ENCODE measurements around the gene C20orf144.

C20orf144 gene

GRCh38 chr20:33669873-33670640 is 7.9 kb downstream of the C20orf144 start:
- Histone ChIP-seq H3K27ac (ENCODE audit: low read depth, low read length) (no peak overlapping the region), H3K4me3 (ENCODE audit: low read length) (no peak overlapping the region), H3K9ac (ENCODE audit: low read length) (no peak overlapping the region), H3K4me1 (ENCODE audit: control insufficient read depth, insufficient read depth, low read length) (peaks cover 22% of the 10 kb centered on the region), H3K27me3 (ENCODE audit: control insufficient read depth, insufficient read depth, low read length) (no peaks in the 10 kb centered on the region), H3K36me3 (ENCODE audit: control insufficient read depth, insufficient read depth, low read length) (peaks cover 6% of the 10 kb centered on the region)

- Histone ChIP-seq H3K36me3 (ENCODE audit: control insufficient read depth, insufficient read depth, low read length) (peaks cover 6% of the 10 kb centered on the region), H3K4me1 (ENCODE audit: control insufficient read depth, insufficient read depth, low read length) (peaks cover 31% of the 10 kb centered on the region), H3K27ac (ENCODE audit: low read depth, low read length) (no peak overlapping the region), H3K9ac (ENCODE audit: low read length) (no peak overlapping the region), H3K27me3 (ENCODE audit: control insufficient read depth, insufficient read depth, low read length) (no peaks in the 10 kb centered on the region), H3K4me3 (ENCODE audit: low read length) (no peak overlapping the region)
Measured at GRCh38 chr20:33670715-33671499, 8.8 kb downstream of the C20orf144 start.

GRCh38 chr20:33671573-33672288 is 9.6 kb downstream of the C20orf144 start:
- H3K27ac ChIP-seq (ENCODE audit: low read depth, low read length): no peak overlapping the region
- no peak overlapping the region for H3K4me3 ChIP-seq (ENCODE audit: low read length)
- peaks cover 27% of the 10 kb centered on the region for H3K4me1 ChIP-seq (ENCODE audit: control insufficient read depth, insufficient read depth, low read length)
- H3K36me3 ChIP-seq (ENCODE audit: control insufficient read depth, insufficient read depth, low read length): peaks cover 6% of the 10 kb centered on the region
- no peaks in the 10 kb centered on the region for H3K27me3 ChIP-seq (ENCODE audit: control insufficient read depth, insufficient read depth, low read length)
- no peak overlapping the region for H3K9ac ChIP-seq (ENCODE audit: low read length)

- Histone ChIP-seq H3K36me3 (ENCODE audit: control insufficient read depth, insufficient read depth, low read length) (peaks cover 6% of the 10 kb centered on the region), H3K27me3 (ENCODE audit: control insufficient read depth, insufficient read depth, low read length) (no peaks in the 10 kb centered on the region), H3K27ac (ENCODE audit: low read depth, low read length) (no peak overlapping the region), H3K9ac (ENCODE audit: low read length) (no peak overlapping the region), H3K4me1 (ENCODE audit: control insufficient read depth, insufficient read depth, low read length) (peaks cover 27% of the 10 kb centered on the region), H3K4me3 (ENCODE audit: low read length) (peak overlapping the region; percentile 75)
Measured at GRCh38 chr20:33672426-33673113, 10.4 kb downstream of the C20orf144 start.

- Histone ChIP-seq H3K4me1 (ENCODE audit: control insufficient read depth, insufficient read depth, low read length) (peaks cover 23% of the 10 kb centered on the region), H3K27ac (ENCODE audit: low read depth, low read length) (no peak overlapping the region), H3K9ac (ENCODE audit: low read length) (peak overlapping the region; percentile 64), H3K4me3 (ENCODE audit: low read length) (peak overlapping the region; percentile 75), H3K27me3 (ENCODE audit: control insufficient read depth, insufficient read depth, low read length) (no peaks in the 10 kb centered on the region), H3K36me3 (ENCODE audit: control insufficient read depth, insufficient read depth, low read length) (peaks cover 6% of the 10 kb centered on the region)
Measured at GRCh38 chr20:33673114-33673409, 10.9 kb downstream of the C20orf144 start.

DNA sequence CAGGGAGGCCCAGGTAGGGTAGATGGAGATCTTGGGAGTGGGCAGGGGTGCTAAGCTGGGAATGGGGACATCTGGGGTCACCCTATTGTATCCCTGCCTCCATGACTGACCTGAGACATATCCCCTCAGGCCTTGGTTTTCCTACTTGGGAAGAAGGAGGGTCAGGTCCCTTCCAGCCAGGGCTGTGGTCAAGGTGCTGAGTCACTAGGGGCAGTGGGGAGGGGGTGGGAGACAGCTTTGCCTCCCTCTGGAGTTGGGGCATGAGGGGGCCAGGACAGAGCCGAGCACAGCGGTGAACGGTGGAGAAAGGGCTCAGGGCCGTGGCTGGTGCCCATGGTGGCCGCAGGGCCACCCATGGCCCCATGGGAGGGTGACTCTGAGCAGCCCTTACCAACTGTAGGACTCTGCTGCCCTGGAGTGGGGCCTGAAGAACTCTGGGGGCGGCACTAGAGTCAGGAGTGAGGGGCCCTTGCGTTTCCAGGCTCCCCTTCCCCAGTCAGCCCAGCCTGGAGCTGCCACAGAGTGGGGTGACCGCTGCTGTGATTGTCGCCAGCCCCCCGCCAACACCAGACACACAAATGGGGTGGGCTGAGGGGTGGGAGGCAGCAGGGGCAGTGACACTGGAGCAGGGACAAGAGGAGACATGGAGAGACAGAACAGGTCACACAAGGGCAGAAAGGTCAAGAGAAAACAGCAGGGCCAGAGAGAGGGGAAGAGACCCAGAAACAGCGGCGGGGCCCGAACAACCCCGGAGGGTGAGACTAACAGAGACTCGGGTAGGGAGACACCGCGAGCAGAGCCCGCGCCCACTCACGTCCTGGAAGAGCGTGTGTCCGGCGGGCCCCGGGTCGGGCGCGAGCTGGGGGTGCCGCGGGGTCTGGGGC is 11.5 kb downstream of the C20orf144 start:
- H3K4me3 ChIP-seq (ENCODE audit: low read length): peak overlapping the region; percentile 75
- peak overlapping the region; percentile 72 for H3K27ac ChIP-seq (ENCODE audit: low read depth, low read length)

DNA sequence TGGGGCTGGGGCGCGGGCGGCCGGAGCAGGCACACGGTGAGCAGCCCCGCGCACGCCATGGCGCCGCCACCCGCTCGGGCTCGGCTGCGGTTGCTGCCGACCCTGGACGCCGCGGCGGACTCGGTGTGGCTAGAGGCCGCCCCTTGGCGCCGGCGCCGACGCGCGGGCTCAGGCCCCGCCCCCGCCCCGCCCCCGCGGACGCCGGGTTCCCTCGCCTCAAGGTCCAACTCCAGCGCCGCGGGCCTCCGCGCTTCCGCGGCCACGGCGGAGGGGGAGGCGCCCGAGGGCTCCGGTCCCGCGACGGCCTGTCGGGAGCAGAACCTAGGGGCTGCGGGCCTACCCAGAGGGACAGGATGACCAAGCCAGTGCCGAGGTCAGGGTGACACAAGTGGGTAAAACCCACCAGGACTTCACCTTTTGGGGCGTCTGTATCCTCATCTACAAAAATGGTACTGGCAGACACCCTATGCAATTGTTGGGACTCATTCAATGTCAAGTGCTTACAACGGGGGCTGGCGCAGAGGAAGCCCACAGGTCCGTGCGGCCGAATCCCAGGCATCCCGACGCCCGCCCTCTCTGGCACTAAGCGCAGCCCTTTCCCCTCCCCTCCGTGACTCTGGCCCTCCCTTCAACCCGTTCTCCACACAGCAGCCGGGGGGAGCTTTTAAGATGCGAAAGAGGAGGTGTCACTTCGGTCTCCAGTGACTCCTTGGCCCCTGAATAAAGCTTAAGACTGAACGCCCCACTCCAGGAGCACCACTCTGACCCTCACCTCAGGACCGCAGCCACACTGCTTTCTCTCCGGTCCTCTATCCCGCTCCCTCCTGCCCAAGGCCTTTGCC is 12.4 kb downstream of the C20orf144 start, which contains the start of gene NECAB3:
Gene NECAB3 (minus strand): TSS at position 135 of the 842 bp plus-strand sequence. CDS start 76 bp downstream, at position 59.
- peak within 1 kb of the TSS; percentile 64 for H3K9ac ChIP-seq (ENCODE audit: low read length)
- peaks cover 6% of the 10 kb centered on the region for H3K36me3 ChIP-seq (ENCODE audit: control insufficient read depth, insufficient read depth, low read length)
- H3K27ac ChIP-seq (ENCODE audit: low read depth, low read length): peak within 1 kb of the TSS; percentile 96
- no peaks in the 10 kb centered on the region for H3K27me3 ChIP-seq (ENCODE audit: control insufficient read depth, insufficient read depth, low read length)
- peak within 1 kb of the TSS; percentile 79 for H3K4me3 ChIP-seq (ENCODE audit: low read length)
- H3K4me1 ChIP-seq (ENCODE audit: control insufficient read depth, insufficient read depth, low read length): peaks cover 21% of the 10 kb centered on the region

More for the DNA sequence above, 11.5 kb downstream of the C20orf144 start:
- H3K4me1 ChIP-seq (ENCODE audit: control insufficient read depth, insufficient read depth, low read length): peaks cover 21% of the 10 kb centered on the region
- peaks cover 6% of the 10 kb centered on the region for H3K36me3 ChIP-seq (ENCODE audit: control insufficient read depth, insufficient read depth, low read length)
- H3K27me3 ChIP-seq (ENCODE audit: control insufficient read depth, insufficient read depth, low read length): no peaks in the 10 kb centered on the region
- peak overlapping the region; percentile 64 for H3K9ac ChIP-seq (ENCODE audit: low read length)

- peaks cover 2% of the 10 kb centered on the region for H3K36me3 ChIP-seq (ENCODE audit: control insufficient read depth, insufficient read depth, low read length)
- H3K4me3 ChIP-seq (ENCODE audit: low read length): peak overlapping the region; percentile 79
- peak overlapping the region; percentile 63 for H3K9ac ChIP-seq (ENCODE audit: low read length)
- H3K27ac ChIP-seq (ENCODE audit: low read depth, low read length): peak overlapping the region; percentile 96
- peaks cover 21% of the 10 kb centered on the region for H3K4me1 ChIP-seq (ENCODE audit: control insufficient read depth, insufficient read depth, low read length)
- H3K27me3 ChIP-seq (ENCODE audit: control insufficient read depth, insufficient read depth, low read length): no peaks in the 10 kb centered on the region
Measured at GRCh38 chr20:33675136-33675959, 13.2 kb downstream of the C20orf144 start.

- Histone ChIP-seq H3K9ac (ENCODE audit: low read length) (no peak overlapping the region), H3K4me1 (ENCODE audit: control insufficient read depth, insufficient read depth, low read length) (peaks cover 21% of the 10 kb centered on the region), H3K4me3 (ENCODE audit: low read length) (no peak overlapping the region), H3K27ac (ENCODE audit: low read depth, low read length) (peak overlapping the region; percentile 96), H3K27me3 (ENCODE audit: control insufficient read depth, insufficient read depth, low read length) (no peaks in the 10 kb centered on the region), H3K36me3 (ENCODE audit: control insufficient read depth, insufficient read depth, low read length) (no peaks in the 10 kb centered on the region)
Measured at GRCh38 chr20:33676121-33676520, 14.0 kb downstream of the C20orf144 start.
